Measurements from ENCODE around the gene LIMS2.

The LIMS2 gene

DNA sequence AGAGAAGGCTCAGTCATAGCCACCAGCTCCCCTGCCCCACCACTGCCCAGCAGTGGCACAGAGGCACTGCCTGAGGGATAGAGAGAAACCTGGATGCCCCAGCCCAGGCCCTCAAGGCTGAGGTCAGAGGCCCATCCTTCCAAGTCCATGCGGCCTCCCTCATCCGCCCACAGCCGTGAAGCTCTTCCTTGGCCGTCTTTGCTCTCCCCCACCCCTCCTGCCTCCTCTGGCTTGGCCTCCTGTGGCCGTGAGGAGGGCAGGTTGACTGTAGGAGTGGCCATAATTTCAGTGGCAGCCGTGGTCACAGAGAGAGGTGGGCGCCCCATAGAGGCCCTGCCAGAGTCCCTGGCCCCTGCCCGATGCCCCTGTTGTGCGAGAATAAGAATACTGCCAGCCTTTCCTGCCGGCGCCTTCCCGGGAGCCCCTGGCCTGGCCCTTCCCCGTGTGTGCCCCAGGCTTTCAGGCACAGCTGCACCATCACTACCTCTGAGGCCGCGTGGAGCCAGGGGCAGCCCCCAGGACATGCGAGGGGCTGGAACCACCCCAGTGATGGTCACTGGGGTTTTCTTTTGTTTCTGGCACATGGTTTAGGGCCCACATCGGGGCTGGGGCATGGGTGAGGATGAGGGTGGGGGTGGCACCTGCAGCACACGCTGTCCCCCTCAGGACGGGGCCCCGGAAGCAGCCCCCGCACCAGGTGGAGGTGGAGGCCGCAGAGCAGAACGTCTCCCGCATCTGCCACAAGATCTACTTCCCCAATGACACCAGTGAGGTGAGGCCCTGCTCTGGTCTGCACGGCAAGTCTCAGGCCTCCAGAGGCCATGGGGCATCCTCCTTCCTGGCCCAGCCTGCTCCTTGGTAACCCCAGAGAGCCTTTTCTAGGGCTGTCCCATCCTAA is 42.5 kb downstream of the LIMS2 start:
- DNase-seq = no peak

- no peak for DNase-seq
Measured at GRCh38 chr2:127631997-127632581, 43.2 kb downstream of the LIMS2 start.

GRCh38 chr2:127631541-127631996 is 43.8 kb downstream of the LIMS2 start:
- DNase-seq = no peak

- no peak for DNase-seq
Measured at GRCh38 chr2:127630864-127631540, 44.3 kb downstream of the LIMS2 start.

DNA sequence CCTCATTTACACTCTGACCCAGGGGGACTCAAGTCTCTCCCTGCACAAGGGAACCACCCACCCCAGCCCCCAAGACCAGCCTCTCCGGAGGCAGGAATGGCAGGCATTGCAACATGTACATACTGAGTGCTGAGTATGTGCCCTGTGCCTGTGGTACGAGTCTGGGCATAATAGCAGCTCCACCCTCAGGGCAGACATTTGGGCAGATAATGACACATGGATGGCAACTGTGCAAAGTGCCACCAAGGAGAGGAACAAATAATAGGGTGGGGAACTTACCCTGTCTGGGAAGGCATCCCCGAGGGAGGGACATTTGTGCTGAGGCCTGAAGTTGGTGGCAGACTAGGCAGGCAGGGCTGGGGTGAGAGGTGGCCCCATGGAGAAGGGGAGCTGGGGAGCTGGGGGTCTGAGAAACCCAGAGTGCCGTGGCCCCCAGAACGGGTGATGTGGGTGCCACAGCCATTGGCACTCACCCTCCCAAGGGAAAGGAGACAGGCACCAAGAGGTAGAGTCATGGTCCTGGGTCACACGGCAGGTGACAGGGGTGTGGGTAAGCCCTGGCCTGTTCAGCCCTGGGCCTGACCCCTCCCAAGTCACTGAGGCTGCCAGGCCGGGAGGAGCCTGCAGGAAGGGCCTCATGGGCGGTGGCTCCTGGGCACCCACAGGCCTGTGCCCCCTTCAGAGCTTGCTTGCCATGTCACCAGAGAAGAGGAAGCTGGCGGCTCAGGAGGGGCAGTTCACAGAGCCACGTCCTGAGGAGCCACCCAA is 45.0 kb downstream of the LIMS2 start:
- no peak for DNase-seq

DNA sequence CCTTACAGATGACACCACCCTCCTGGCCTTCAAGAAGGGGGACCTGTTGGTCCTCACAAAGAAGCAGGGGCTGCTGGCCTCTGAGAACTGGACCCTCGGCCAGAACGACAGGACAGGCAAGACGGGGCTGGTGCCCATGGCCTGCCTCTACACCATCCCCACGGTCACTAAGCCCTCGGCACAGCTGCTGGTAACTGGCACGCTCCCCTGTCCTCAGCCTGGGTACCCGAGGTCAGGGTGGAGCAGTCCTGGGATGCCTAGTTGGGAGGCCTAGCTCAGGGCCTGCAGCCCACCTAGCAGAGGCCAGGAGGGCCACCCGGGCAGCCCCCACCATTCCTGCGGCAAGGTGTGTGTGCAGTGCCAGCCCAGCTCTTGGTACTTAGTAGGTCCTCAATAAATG is 45.7 kb downstream of the LIMS2 start:
- no peak for DNase-seq

- no peak for DNase-seq
Measured at GRCh38 chr2:127628767-127629614, 46.3 kb downstream of the LIMS2 start.

GRCh38 chr2:127627740-127628571 is 47.4 kb downstream of the LIMS2 start:
- no peak for DNase-seq

- no peak for DNase-seq
Measured at GRCh38 chr2:127626917-127627739, 48.2 kb downstream of the LIMS2 start.

- no peak for DNase-seq
Measured at GRCh38 chr2:127626175-127626574, 49.2 kb downstream of the LIMS2 start.

DNA sequence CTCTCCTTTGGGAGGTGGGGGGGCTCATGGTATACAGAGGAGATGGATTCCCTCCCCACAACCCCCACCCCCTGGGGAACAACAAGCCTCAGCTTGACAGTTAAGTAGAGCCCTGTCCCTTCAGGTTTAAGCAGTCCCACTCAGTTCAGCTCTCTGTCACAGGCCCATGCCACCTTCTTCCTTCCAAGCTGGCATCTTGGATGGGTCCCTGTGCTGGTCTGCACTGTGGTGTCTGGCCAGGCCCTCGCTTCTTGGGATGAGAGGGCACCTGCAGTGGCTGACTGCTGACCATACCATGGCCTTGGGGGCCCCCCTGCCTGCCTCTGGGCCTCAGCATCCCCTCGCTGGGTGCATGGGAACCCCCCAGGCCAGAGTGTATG is 49.8 kb downstream of the LIMS2 start:
- DNase-seq = no peak

DNA sequence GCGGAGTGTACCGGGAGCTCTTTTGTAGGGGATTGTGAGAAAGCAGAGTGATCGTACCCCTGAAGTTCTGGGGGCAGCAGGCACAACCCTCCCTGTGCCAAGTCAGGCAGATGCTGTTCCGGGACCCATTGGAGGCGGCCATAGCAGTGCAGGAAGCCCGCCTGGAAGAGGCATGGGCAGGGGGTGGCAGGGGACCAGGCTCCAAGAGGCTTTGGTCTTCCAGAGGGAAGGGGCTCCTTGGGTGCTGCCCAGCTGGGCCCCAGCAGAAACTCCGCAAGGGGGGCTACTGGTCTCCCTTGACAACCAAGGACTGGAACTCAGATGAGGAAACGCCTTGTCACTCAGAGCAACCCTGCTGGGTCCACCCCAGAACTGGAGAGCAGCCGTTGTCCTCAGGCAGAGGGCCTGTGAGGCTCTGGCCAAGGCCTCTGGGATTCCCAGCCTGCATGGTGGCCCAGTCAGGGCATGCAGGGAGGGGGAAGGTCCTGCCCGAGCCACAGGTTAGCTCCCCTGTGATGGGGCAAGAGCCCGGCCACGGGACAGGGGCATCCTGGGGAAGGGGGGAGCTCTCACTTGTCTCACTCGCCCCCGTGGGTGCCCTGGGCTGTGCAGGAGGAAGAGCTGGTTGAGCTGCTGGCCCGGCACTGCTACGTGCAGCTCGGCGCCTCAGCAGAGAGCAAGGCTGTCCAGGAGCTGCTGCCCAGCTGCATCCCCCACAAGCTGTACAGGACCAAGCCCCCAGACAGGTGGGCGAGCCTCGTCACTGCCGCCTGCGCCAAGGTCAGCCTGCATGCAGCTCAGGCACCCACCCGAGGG is 50.4 kb downstream of the LIMS2 start:
- no peak for DNase-seq

DNA sequence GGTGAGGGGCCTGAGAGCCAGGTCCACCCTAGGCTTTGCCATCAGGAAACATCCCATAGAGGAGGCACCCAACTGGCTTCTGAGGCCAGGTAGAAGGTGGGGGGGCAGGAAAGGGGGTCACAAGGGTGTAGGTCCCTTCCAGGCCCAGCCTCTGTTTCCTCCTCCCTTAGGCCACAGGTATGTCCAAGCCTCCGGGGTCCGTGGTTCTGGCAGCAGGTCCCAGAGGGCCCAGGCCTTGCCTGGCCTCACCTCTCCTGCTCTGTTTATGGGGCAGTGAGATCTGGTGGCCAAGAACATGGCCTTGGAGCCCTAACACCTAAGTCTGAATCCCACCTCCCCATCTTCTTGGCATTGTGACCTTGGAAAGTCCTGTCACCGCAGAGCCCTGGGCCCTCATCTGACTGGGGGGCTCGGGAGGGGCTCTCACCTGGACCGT is 51.0 kb downstream of the LIMS2 start:
- DNase-seq = no peak

DNA sequence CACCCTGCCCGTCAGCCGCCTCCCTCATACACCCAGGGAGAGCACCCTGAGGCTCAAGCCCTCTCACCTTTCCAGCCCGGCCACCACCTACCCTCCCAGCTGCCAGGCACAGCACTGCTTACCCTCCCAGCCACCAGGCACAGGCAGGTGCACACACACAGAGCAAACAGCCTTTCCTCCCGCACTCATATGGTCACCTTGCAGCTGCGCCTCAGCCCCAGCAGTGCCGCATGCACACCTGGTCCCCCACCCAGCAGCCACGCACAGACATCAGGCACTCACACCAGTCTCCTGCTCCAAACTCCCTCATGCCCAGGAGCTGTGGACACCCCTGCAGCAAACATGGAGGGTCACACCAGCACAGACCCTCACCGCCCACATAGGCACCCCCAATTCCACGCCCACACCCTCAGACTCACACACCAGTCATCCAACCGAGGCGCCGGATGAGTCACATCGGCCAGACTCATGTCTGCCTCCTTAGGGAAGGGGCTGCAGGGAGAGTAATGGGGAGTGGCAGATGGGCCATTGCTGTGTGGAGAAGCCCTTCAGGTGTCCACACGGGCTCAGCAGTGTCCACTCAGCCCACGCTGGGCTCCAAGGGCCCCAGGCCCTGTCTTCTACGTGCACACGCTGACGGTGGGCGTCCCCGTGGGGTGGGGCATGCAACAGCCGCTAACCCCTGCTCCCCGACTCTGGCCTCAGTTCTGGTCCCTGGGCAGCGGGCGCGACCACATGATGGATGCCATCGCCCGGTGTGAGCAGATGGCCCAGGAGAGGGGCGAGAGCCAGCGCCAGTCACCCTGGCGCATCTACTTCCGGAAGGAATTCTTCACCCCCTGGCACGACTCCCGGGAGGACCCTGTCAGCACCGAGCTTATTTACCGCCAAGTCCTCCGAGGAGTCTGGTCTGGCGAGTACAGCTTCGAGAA is 51.7 kb downstream of the LIMS2 start:
- DNase-seq = no peak

DNA sequence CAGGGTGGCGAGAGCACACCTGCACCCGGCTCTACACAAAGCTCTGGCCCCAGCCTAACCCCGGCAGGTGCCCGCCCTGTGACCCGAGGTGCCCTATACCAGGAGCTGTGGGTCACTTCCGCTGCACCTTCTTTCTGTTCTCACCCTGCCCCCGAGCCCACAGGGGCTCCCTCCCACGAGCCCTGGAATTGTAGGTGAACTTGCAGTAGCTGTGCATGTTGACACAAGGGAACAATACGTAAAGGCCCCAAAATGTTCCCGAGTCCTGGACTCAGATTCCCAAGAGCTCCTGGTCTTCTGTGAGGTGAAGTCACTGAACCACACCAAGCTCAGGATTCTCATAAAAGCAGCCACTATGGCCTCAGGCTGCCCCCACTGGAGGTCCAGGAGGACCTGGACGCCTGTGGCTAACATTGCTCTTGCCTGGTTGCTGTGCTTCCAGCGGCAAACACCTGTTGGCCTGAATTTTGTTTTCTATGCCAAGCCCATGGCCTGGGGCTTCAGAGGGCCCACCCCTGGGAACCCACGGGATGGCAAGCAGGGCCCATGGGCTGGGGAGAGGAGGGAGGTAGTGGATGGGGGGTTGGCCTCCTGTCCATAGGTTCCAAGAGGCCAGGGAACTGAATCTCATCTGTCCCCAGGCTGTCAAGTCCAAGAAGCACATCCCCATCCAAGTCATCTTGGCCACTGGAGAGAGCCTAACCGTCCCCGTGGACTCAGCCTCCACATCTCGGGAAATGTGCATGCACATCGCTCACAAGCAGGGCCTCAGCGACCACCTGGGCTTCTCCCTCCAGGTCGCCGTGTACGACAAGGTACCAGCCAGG is 52.6 kb downstream of the LIMS2 start:
- DNase-seq = no peak

- no peak for DNase-seq
Measured at GRCh38 chr2:127621981-127622431, 53.3 kb downstream of the LIMS2 start.

DNA sequence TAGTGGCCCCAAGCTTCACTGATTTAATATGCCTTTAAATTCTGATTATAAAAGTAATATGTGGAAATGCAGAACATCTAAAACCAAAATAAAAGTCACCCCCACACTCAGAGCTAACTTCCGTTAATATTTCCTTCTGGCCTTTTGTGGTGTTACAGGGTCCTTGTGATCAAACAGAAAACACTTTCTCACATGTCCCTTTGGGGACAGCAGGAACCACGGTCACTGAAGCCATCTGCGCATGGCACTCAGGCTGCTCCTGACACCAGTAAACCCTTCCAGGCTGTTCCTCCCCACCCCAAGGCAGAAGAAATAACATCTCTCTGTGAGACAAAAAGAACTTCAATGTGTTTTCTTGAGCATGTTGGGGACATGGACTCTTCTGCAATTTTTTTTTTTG is 54.5 kb downstream of the LIMS2 start:
- DNase-seq = no peak
